ENCODE data around the gene EFHC2.

The EFHC2 gene

GRCh38 chrX:44143061-44143602 is 200.3 kb downstream of the EFHC2 start:
- DNase-seq = no peak

GRCh38 chrX:44130189-44130588 is 213.3 kb downstream of the EFHC2 start:
- no peak for DNase-seq

GRCh38 chrX:44113337-44113736 is 230.1 kb downstream of the EFHC2 start:
- DNase-seq = no peak

GRCh38 chrX:44106864-44107263 is 236.6 kb downstream of the EFHC2 start:
- DNase-seq = no peak

GRCh38 chrX:44105228-44105913 is 238.1 kb downstream of the EFHC2 start:
- DNase-seq = no peak

GRCh38 chrX:44104699-44105098 is 238.8 kb downstream of the EFHC2 start:
- no peak for DNase-seq

- no peak for DNase-seq
These were observed 242.2 kb downstream of the EFHC2 start for GRCh38 chrX:44101281-44101680.

GRCh38 chrX:44099366-44099765 is 244.1 kb downstream of the EFHC2 start:
- DNase-seq = no peak

All from NCI-H1436 treated with DMSO at 0.1 percent for 48 hours (cell line).